ENCODE data around the gene CT45A10.
A peak's percentile ranks its signal among the peaks of the same experiment; 100 is the strongest.
"Not testable (repeated sequence)": the region's sequence is repeated elsewhere in the genome, so short reads cannot be mapped to it uniquely, and the experiment has no call there.

Gene CT45A10

DNA sequence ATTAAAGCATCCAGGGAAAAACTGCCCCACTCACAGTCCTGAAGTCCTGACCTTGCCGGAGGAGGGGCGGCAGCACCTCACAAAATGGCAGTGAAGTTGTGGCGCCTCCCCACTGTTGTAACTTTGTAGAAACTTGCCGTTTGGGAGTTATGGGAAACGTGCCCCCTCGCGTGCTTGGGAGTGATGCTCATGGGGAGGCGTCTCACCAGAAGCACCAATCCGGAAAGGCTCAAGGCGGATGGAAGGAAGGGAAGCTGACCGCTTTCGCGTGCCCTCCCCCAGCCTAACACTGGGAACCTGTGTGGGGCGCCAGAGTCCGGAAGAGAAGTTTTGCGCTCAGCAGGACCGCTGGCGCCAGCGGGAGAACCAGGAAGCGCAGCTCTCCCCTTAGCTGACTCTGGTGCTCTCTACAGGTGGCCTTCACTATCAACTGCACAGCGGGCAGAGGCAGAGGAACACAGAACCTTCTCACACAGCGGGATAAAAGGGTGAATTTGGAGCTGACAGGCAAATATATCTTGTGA is at the start of gene CT45A10, which contains the start of gene SAGE1:
Gene CT45A10 (minus strand): TSS at position 151 of the 524 bp plus-strand sequence. CDS start 8,100 bp downstream, outside the sequence.
Gene SAGE1 (plus strand): TSS at position 423 of the 524 bp plus-strand sequence. CDS start 2,527 bp downstream, outside the sequence.
- DNase-seq, result no peak

GRCh38 chrX:135931644-135932487 is 38.6 kb upstream of the CT45A10 start:
- peak; percentile 16 to 67 (median 60) for DNase-seq

DNA sequence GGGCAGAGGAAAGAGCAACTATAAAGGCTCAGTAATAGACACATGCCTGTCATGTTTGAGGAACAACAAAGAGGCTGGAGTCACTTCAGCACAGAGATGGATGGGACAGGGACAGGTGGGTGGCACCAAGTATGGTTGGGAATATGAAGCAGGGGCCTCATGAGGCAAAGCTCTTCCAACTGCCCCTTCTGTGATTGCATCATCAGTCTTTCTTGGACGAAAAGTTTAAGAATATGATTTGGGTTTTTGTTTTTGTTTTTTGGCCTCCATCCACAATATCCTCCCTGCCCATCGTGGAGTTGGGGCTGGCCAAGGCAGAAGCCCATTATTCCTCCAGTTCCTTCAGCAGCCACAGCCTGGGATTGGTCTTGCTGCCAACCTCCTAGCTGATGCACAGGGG is 34.7 kb upstream of the CT45A10 start:
- DNase-seq, result no peak

- peak in 1 of 3 experiments; percentile 20 for DNase-seq
Observed at GRCh38 chrX:135923353-135923752, 30.1 kb upstream of the CT45A10 start.

DNA sequence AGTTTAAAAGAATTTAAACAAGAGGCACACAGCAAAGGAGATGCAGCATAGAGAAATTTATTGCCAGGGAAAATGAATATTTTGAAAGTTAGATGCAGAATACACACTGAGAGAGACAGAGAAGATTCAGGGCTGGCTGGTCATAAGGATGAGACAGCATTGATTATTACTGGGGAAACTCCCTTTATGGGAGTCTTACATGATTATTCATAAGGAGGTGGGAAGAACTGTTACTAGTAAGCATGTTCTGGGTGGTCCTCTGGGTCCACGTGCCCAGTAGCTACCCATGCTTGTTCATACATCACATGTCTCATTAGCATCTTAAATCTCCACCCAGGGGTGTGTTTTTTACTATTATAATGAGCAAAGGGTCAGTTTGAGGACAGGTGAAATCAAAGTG is 27.3 kb upstream of the CT45A10 start:
- not testable (repeated sequence) for DNase-seq

DNA sequence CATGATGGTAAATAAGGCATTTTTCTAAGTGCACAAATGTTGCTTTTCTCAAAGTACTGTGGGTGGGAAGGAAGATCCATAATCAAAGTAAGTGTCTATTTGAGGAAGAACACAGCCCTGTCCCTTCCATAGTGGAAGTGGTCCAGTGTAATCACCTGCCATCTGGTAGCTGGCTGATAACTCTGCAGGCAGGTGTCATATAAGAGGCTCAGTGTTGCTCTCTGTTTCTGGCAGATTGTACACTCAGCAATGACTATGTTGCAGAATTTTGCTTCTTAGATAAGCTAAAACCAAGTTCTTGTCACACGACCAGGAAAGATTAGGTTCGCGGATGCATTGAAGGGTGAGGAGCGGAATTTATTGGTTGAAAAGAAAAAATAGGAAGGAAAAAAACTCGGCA is 21.2 kb upstream of the CT45A10 start:
- DNase-seq, result no peak

GRCh38 chrX:135910251-135910650 is 17.0 kb upstream of the CT45A10 start:
- DNase-seq, result no peak

GRCh38 chrX:135892781-135893180 is 463 bp downstream of the CT45A10 start:
- DNase-seq, result no peak

DNA sequence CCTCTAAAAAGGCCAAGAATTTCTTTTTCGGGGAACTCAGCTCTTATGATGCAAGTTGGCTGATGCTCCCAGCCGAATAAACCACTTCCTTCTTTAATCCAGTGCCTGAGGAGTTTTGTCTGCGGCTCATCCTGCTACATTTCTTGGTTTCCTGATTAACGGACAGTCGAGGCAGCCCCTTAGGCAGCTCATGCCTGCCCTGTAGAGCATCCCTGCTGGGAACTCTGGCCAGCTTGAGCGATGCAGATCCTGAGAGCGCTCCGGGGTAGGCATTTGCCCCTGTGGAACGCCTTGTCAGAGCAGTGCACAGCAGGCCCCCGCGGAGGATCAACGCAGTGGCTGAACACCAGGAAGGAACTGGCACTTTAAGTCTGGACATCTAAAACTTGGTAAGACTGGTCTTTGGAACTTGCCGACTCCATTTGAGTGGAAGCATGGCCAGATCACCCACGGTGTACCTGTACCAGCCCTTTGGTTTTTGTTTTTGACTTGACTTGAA is 3.1 kb downstream of the CT45A10 start:
- DNase-seq, result no peak

DNA sequence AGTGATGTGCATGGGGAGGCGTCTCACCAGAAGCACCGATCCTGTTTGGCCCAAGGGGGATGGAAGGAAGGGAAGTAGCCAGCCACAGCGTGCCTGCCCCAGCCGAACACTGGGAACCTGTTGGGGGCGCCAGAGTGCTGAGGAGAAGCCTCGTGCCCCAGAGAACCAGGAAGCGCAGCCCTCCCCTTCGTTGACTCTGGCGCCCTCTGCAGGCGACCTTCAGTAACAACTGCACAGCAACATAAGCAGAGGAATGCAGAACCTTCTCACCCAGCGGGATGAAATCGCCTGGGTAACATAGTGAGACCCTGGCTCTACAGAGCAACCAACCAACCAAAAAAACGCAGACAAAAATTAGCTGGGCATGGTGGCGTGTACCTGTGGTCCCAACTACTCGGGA is 4.3 kb downstream of the CT45A10 start:
- peak in 1 of 3 experiments; percentile 21 for DNase-seq

- not testable (repeated sequence) for DNase-seq
Observed at GRCh38 chrX:135888230-135888629, 5.0 kb downstream of the CT45A10 start.

GRCh38 chrX:135882741-135883140 is 10.5 kb downstream of the CT45A10 start:
- not testable (repeated sequence) for DNase-seq

DNA sequence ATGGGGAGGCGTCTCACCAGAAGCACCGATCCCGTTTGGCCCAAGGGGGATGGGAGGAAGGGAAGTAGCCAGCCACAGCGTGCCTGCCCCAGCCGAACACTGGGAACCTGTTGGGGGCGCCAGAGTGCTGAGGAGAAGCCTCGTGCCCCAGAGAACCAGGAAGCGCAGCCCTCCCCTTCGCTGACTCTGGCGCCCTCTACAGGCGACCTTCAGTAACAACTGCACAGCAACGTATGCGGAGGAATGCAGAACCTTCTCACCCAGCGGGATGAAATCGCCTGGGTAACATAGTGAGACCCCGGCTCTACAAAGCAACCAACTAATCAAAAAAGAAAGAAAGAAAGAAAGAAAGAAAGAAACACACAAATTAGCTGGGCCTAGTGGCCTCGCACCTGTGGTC is 21.5 kb downstream of the CT45A10 start, which contains the start of gene CT45A9:
Gene CT45A9 (minus strand): TSS at position 101 of the 400 bp plus-strand sequence. CDS start 3,751 bp downstream, outside the sequence.
- DNase-seq, result not testable (repeated sequence)

DNA sequence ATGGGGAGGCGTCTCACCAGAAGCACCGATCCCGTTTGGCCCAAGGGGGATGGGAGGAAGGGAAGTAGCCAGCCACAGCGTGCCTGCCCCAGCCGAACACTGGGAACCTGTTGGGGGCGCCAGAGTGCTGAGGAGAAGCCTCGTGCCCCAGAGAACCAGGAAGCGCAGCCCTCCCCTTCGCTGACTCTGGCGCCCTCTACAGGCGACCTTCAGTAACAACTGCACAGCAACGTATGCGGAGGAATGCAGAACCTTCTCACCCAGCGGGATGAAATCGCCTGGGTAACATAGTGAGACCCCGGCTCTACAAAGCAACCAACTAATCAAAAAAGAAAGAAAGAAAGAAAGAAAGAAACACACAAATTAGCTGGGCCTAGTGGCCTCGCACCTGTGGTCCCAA is 38.8 kb downstream of the CT45A10 start, which contains the start of gene CT45A8:
Gene CT45A8 (minus strand): TSS at position 101 of the 400 bp plus-strand sequence. CDS start 3,755 bp downstream, outside the sequence.
- DNase-seq, result not testable (repeated sequence)

- not testable (repeated sequence) for DNase-seq
Observed at GRCh38 chrX:135837180-135837579, 56.1 kb downstream of the CT45A10 start, which contains the start of gene CT45A7. Gene CT45A7, minus strand, starts transcription at chrX:135837280. Its CDS starts 3,747 bp downstream, at chrX:135833533.
